NT2/D1 (cell line): ENCODE data around the gene CELF4.

Experiments
- SUZ12 ChIP-seq: IDR thresholded peaks from 2 replicates; pipeline ENCODE4 v1.6.1; 2011; ENCODE audit not compliant: insufficient read length, insufficient read depth; ENCODE audit errors: extremely low read depth
- YY1 ChIP-seq: IDR thresholded peaks from 2 replicates; pipeline ENCODE4 v1.6.1; 2011; ENCODE audit not compliant: insufficient read length, insufficient read depth
- ZNF274 ChIP-seq: IDR thresholded peaks from 2 replicates; pipeline ENCODE4 v1.6.1; 2011; ENCODE audit warnings: mild to moderate bottlenecking, low read depth, low read length

DNA sequence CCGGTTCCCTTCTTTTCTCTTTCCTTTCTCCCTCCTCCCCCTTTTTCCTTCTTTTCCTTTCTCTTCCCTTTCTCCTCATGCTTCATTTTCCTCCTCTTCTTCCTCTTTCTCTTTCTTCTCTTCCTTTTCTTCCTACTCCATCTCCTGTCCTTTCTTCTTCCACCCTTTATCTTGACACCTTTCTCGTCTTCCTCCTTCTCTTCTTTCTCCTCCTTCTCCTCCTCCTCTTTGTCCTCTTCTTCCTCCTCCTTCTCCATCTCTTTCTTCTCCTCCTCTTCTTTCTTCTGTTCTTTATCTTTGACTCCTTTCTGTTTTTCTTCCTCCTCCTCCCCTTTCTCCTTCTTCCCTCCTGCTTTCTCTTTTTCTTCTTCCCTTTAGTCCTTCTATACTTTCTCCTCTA is 53.2 kb downstream of the CELF4 start:
- TF ChIP-seq SUZ12 (no peak), ZNF274 (no peak), YY1 (no peak)
